ENCODE measurements around the gene ADGRD2. TPM values are rescaled to one million over a fixed set of nuclear protein-coding genes. Genes with fewer than 3 reads are reported as not detected.

The ADGRD2 gene
- total and polyA plus RNA-seq, 4 donors = not detected

GRCh38 chr9:124454791-124455443 is 4.7 kb downstream of the ADGRD2 start:
- no peak for DNase-seq (ENCODE audit: low spot score)
- Histone ChIP-seq H3K9me3 (ENCODE audit: control insufficient read depth in 4 of 4, low read length in 3 of 4) (no peaks in the 10 kb centered on the region), H3K4me1 (ENCODE audit: control insufficient read depth in 4 of 4, insufficient read depth in 4 of 4, low read length in 3 of 4) (peaks cover 3 to 8% (median 5%) of the 10 kb centered on the region in 4 donors), H3K9ac (ENCODE audit: low read depth in 1 of 2, low read length in 2 of 2) (no peak overlapping the region), H3K27me3 (ENCODE audit: control insufficient read depth in 4 of 4, insufficient read depth in 4 of 4, low read length in 3 of 4) (peaks cover 2 to 11% (median 8%) of the 10 kb centered on the region in 4 donors), H3K4me3 (ENCODE audit: low read depth in 1 of 3, low read length in 3 of 3) (no peak overlapping the region), H3K36me3 (ENCODE audit: control insufficient read depth in 4 of 4, insufficient read depth in 3 of 4, low read depth in 1 of 4, low read length in 3 of 4) (no peaks in the 10 kb centered on the region), H3K27ac (ENCODE audit: low read depth in 1 of 2, low read length in 2 of 2) (no peak overlapping the region)
- TF ChIP-seq ZBTB33 (IDR thresholded peaks at IDR 0.05) = no peak
- no peak for TF ChIP-seq FOXA1 (IDR thresholded peaks at IDR 0.05)
- no peak for TF ChIP-seq TAF1 (conservative IDR thresholded peaks at IDR 0.05)
- TF ChIP-seq RXRA (IDR thresholded peaks at IDR 0.05) = no peak
- no peak for TF ChIP-seq HNF4G (IDR thresholded peaks at IDR 0.05)
- TF ChIP-seq GABPA (IDR thresholded peaks at IDR 0.05 in 1 of 2, conservative IDR thresholded peaks at IDR 0.05 in 1 of 2) = no peak
- no peak for TF ChIP-seq RAD21 (IDR thresholded peaks at IDR 0.05)
- no peak for TF ChIP-seq REST (IDR thresholded peaks at IDR 0.05)
- TF ChIP-seq FOXA2 (IDR thresholded peaks at IDR 0.05) = no peak
- no peak for TF ChIP-seq CTCF (IDR thresholded peaks at IDR 0.05; ENCODE audit: low read depth, low read length, missing input control)
- TF ChIP-seq SP1 (IDR thresholded peaks at IDR 0.05) = no peak
- no peak for TF ChIP-seq ATF3 (IDR thresholded peaks at IDR 0.05)
- whole genome bisulfite sequencing = 90% methylated on average over 14 of the region's 14 CpGs

- 85% methylated on average over 7 of the region's 7 CpGs for WGBS
- Histone ChIP-seq H3K27ac (ENCODE audit: low read depth in 1 of 2, low read length in 2 of 2) (no peak overlapping the region), H3K9me3 (ENCODE audit: control insufficient read depth in 4 of 4, low read length in 3 of 4) (no peaks in the 10 kb centered on the region), H3K4me3 (ENCODE audit: low read depth in 1 of 3, low read length in 3 of 3) (no peak overlapping the region), H3K4me1 (ENCODE audit: control insufficient read depth in 4 of 4, insufficient read depth in 4 of 4, low read length in 3 of 4) (peaks cover 0 to 3% (median 3%) of the 10 kb centered on the region in 4 donors), H3K27me3 (ENCODE audit: control insufficient read depth in 4 of 4, insufficient read depth in 4 of 4, low read length in 3 of 4) (peaks cover 2 to 8% (median 8%) of the 10 kb centered on the region in 4 donors), H3K36me3 (ENCODE audit: control insufficient read depth in 4 of 4, insufficient read depth in 3 of 4, low read depth in 1 of 4, low read length in 3 of 4) (no peaks in the 10 kb centered on the region), H3K9ac (ENCODE audit: low read depth in 1 of 2, low read length in 2 of 2) (no peak overlapping the region)
- DNase-seq (ENCODE audit: low spot score) = no peak
- TF ChIP-seq RXRA (IDR thresholded peaks at IDR 0.05) (no peak), REST (IDR thresholded peaks at IDR 0.05) (no peak), RAD21 (IDR thresholded peaks at IDR 0.05) (no peak), YY1 (IDR thresholded peaks at IDR 0.05) (no peak), TAF1 (conservative IDR thresholded peaks at IDR 0.05) (no peak), HNF4A (conservative IDR thresholded peaks at IDR 0.05) (no peak), NR2F2 (IDR thresholded peaks at IDR 0.05) (no peak), CTCF (IDR thresholded peaks at IDR 0.05; ENCODE audit: low read depth, low read length, missing input control) (no peak), EGR1 (IDR thresholded peaks at IDR 0.05; ENCODE audit: low read depth in 2 of 2) (no peak), MAX (IDR thresholded peaks at IDR 0.05) (no peak), FOXA2 (IDR thresholded peaks at IDR 0.05) (no peak), SP1 (IDR thresholded peaks at IDR 0.05) (no peak)
Measured at GRCh38 chr9:124455820-124456219, 5.6 kb downstream of the ADGRD2 start.
